NCI-H128 (cell line): ENCODE data around the gene C16orf74.

Experiments used
- DNase-seq: peaks from one replicate; lab custom pipeline; 2025; ENCODE audit not compliant: unreplicated experiment; lab: John Stamatoyannopoulos, UW

C16orf74 gene

GRCh38 chr16:85718682-85719081 is 32.2 kb downstream of the C16orf74 start:
- DNase-seq = no peak

GRCh38 chr16:85718153-85718477 is 32.8 kb downstream of the C16orf74 start:
- DNase-seq = no peak

- DNase-seq = peak; percentile 29
Measured at GRCh38 chr16:85717393-85718152, 33.3 kb downstream of the C16orf74 start.

GRCh38 chr16:85716680-85717038 is 34.2 kb downstream of the C16orf74 start:
- DNase-seq = no peak

GRCh38 chr16:85716022-85716679 is 34.7 kb downstream of the C16orf74 start:
- no peak for DNase-seq

- DNase-seq = peak; percentile 83
Measured at GRCh38 chr16:85715169-85716021, 35.5 kb downstream of the C16orf74 start.

- no peak for DNase-seq
Measured at GRCh38 chr16:85712801-85713200, 38.1 kb downstream of the C16orf74 start.

- no peak for DNase-seq
Measured at GRCh38 chr16:85711982-85712587, 38.8 kb downstream of the C16orf74 start.

GRCh38 chr16:85710732-85711131 is 40.2 kb downstream of the C16orf74 start:
- no peak for DNase-seq

- DNase-seq = no peak
Measured at GRCh38 chr16:85709766-85710585, 40.9 kb downstream of the C16orf74 start.

GRCh38 chr16:85708338-85708737 is 42.6 kb downstream of the C16orf74 start:
- no peak for DNase-seq

GRCh38 chr16:85707528-85708095 is 43.3 kb downstream of the C16orf74 start:
- no peak for DNase-seq

GRCh38 chr16:85706449-85707034 is 44.4 kb downstream of the C16orf74 start:
- DNase-seq = no peak

- no peak for DNase-seq
Measured at GRCh38 chr16:85704900-85705846, 45.7 kb downstream of the C16orf74 start.

GRCh38 chr16:85704011-85704410 is 46.9 kb downstream of the C16orf74 start:
- DNase-seq = no peak

- DNase-seq = no peak
Measured at GRCh38 chr16:85699628-85700027, 51.3 kb downstream of the C16orf74 start.

- DNase-seq = no peak
Measured at GRCh38 chr16:85698935-85699558, 51.8 kb downstream of the C16orf74 start.

- DNase-seq = no peak
Measured at GRCh38 chr16:85698459-85698891, 52.4 kb downstream of the C16orf74 start.
